ENCODE results near the gene JCAD.

GRCh38 chr10:30037620-30038336 lies 21.6 kb downstream of the JCAD start:
- TF ChIP-seq CTCF (IDR thresholded peaks at IDR 0.05; ENCODE audit: insufficient read depth, low read depth, low read length) (no peak), EZH2 (IDR thresholded peaks at IDR 0.05; ENCODE audit: insufficient read depth, low read length) (no peak)

Data from astrocyte (in vitro differentiated cells and primary cell).